K562 (cell line): Measurements from ENCODE around the gene PRDX3. TPM values are rescaled to one million over a fixed set of nuclear protein-coding genes. Genes with fewer than 3 reads are reported as not detected.

ENCODE experiments used
- ATAC-seq: fragments of 200-7000 bp; cut with Tn5 transposase; 3 replicates; pipeline ENCODE4 v1.9.1; 2020; ENCODE audit warnings: moderate library complexity
- BruUV-seq: library from RNA; stranded (reverse); fragments of 400-500 nt; replicated peaks from 2 replicates; lab custom pipeline; 2021; lab: Mats Ljungman, UMichigan
- CTCF ChIA-PET: fragments of 300-600 bp; formaldehyde crosslinking; extraction: SDS; loops from one replicate; lab custom pipeline; 2021; ENCODE audit warnings: low intra/inter-chr PET ratio; lab: Yijun Ruan, JAX
- POLR2A ChIA-PET: fragments of 300-600, 350-650 bp; sonication (Branson Sonifier 250); formaldehyde crosslinking; extraction: SDS; loops from one replicate; lab custom pipeline; 2021; ENCODE audit warnings: antibody characterized with exemption, inconsistent platforms; lab: Yijun Ruan, JAX
- DNase-seq, 4 experiments: peaks; one replicate each; pipeline versions ENCODE4 v3.0.0 to v3.0.0-alpha.2; 2011 to 2018; ENCODE audit warnings: low spot score in 3 of 4, mixed read lengths in 3 of 4; ENCODE audit errors: extremely low read depth in 1 of 4
- FAIRE-seq: peaks from 2 replicates; lab custom pipeline; 2011; peaks lifted over from hg19 to GRCh38; lab: Jason Lieb, UNC
- H2AFZ ChIP-seq: 2 replicates; pipeline ENCODE4 v1.6.0; 2011; ENCODE audit warnings: low read depth, low read length, control low read depth, inconsistent platforms
- H3K27ac ChIP-seq: fragments of 200-600 bp; 3 replicates; pipeline ENCODE4 v1.8.0; 2011; ENCODE audit warnings: low read depth, mild to moderate bottlenecking, control low read depth, inconsistent platforms, low read length, moderate library complexity, mixed read lengths; ENCODE audit errors: extremely low read depth
- H3K27me3 ChIP-seq, 2 experiments: fragments of 300-600 bp in 1 of 2; 2 replicates in 1 of 2; 3 replicates in 1 of 2; pipeline versions ENCODE4 v1.6.0 to v1.8.0; 2011; ENCODE audit warnings: inconsistent platforms in 2 of 2, low read length in 2 of 2, mild to moderate bottlenecking in 1 of 2, mixed read lengths in 1 of 2, moderate library complexity in 1 of 2; ENCODE audit not compliant: control insufficient read depth in 2 of 2, insufficient read depth in 2 of 2
- H3K36me3 ChIP-seq: fragments of 300-600 bp; 3 replicates; pipeline ENCODE4 v1.8.0; 2011; ENCODE audit warnings: mild to moderate bottlenecking, low read length, inconsistent platforms; ENCODE audit not compliant: control insufficient read depth, insufficient read depth
- H3K4me1 ChIP-seq, 2 experiments: fragments of 200-600 bp in 1 of 2; replicated peaks in 1 of 2; 2 replicates in 1 of 2; 3 replicates in 1 of 2; pipeline versions ENCODE4 v1.5.1 to v1.8.0; 2011; ENCODE audit warnings: inconsistent platforms in 2 of 2, low read length in 2 of 2, mild to moderate bottlenecking in 1 of 2, mixed read lengths in 1 of 2, moderate library complexity in 1 of 2; ENCODE audit not compliant: control insufficient read depth in 2 of 2, insufficient read depth in 2 of 2
- H3K4me2 ChIP-seq: 2 replicates; pipeline ENCODE4 v1.6.1; 2011; ENCODE audit warnings: low read length, control low read depth, inconsistent platforms, mixed read lengths; ENCODE audit not compliant: insufficient read depth
- H3K4me3 ChIP-seq: fragments of 200-600 bp; sonication (generic), shearing (Covaris generic); 2 replicates; pipeline ENCODE4 v1.5.1; 2016; ENCODE audit warnings: control low read depth, inconsistent platforms
- H3K79me2 ChIP-seq: fragments of 200-600 bp; 3 replicates; pipeline ENCODE4 v1.8.0; 2011; ENCODE audit warnings: low read length, inconsistent platforms; ENCODE audit not compliant: control insufficient read depth, insufficient read depth
- H3K9ac ChIP-seq, 2 experiments: 2 replicates each; pipeline versions ENCODE4 v1.6.0 to v1.6.1; 2011; ENCODE audit warnings: low read depth in 2 of 2, low read length in 2 of 2, control low read depth in 1 of 2, inconsistent platforms in 1 of 2, mild to moderate bottlenecking in 1 of 2, mixed read lengths in 1 of 2; ENCODE audit not compliant: insufficient read depth in 1 of 2
- H3K9me1 ChIP-seq: one replicate; pipeline ENCODE4 v1.6.0; 2011; ENCODE audit warnings: inconsistent platforms, mild to moderate bottlenecking, low read length, moderate library complexity; ENCODE audit not compliant: control insufficient read depth, insufficient read depth
- H3K9me3 ChIP-seq: replicated peaks from 2 replicates; pipeline ENCODE4 v1.5.1; 2011; ENCODE audit warnings: low read depth, low read length, inconsistent platforms; ENCODE audit not compliant: control insufficient read depth, insufficient read depth
- H4K20me1 ChIP-seq: replicated peaks from 2 replicates; pipeline ENCODE4 v1.6.1; 2011; ENCODE audit warnings: low read length, inconsistent platforms, mixed read lengths; ENCODE audit not compliant: control insufficient read depth, insufficient read depth
- BDP1 ChIP-seq: IDR thresholded peaks from 3 replicates; pipeline ENCODE4 v1.6.1; 2011; ENCODE audit not compliant: insufficient read length, insufficient read depth
- EP400 ChIP-seq: fragments of 450-650 bp; IDR thresholded peaks from 2 replicates; pipeline ENCODE4 v1.6.1; 2017; ENCODE audit warnings: antibody characterized with exemption, mild to moderate bottlenecking, moderate library complexity
- FOXA1 ChIP-seq: fragments of 450-650 bp; IDR thresholded peaks from 2 replicates; pipeline ENCODE4 v1.6.1; 2016; ENCODE audit warnings: mild to moderate bottlenecking, borderline replicate concordance
- HCFC1 ChIP-seq: IDR thresholded peaks from 2 replicates; pipeline ENCODE4 v1.6.1; 2012; ENCODE audit warnings: low read depth, low read length, improper control_type of control experiment
- KDM4B ChIP-seq, 2 experiments: fragments of 450-650 bp in 1 of 2; sonication (generic) in 1 of 2; IDR thresholded peaks; 2 replicates each; pipeline ENCODE4 v1.6.1; 2016 to 2017; ENCODE audit warnings: borderline replicate concordance in 2 of 2, antibody characterized with exemption in 1 of 2, low read depth in 1 of 2, mild to moderate bottlenecking in 1 of 2
- MCM3 ChIP-seq: fragments of 450-650 bp; IDR thresholded peaks from 2 replicates; pipeline ENCODE4 v1.6.1; 2016
- MLLT1 ChIP-seq, 2 experiments: fragments of 450-650 bp; IDR thresholded peaks; 2 replicates each; pipeline ENCODE4 v1.6.1; 2016
- ZNF584 ChIP-seq: fragments of 200-800 bp; sonication (Bioruptor generic); IDR thresholded peaks from 2 replicates; pipeline ENCODE4 v1.6.1; 2016; ENCODE audit warnings: low read depth, mild to moderate bottlenecking, missing genetic modification characterization, missing compliant biosample characterization
- ZNF609 ChIP-seq: sonication (generic); formaldehyde crosslinking; IDR thresholded peaks from 2 replicates; pipeline ENCODE4 v1.8.1; 2023; ENCODE audit warnings: missing genetic modification reagents, mild to moderate bottlenecking, borderline replicate concordance
- WGBS: fragments of 100-300 bp; shearing (Covaris generic); methylation state at CpG from one replicate; pipeline ENCODE4 v1.1.6; 2016; ENCODE audit warnings: low coverage, mixed read lengths; ENCODE audit not compliant: insufficient coverage; ENCODE audit errors: missing lambda C conversion rate; 5-methylcytosine and 5-hydroxymethylcytosine counted together
- in situ Hi-C: fragments of 300-500 bp; cut with MboI; formaldehyde crosslinking; loops from 4 replicates; pipeline ENCODE4 v1.15.0; 2018; ENCODE audit warnings: inconsistent platforms, mixed read lengths
- intact Hi-C: fragments of 100-400 bp; cut with micrococcal nuclease; formaldehyde crosslinking; loops from 2 replicates; pipeline ENCODE4 v1.14.2; 2022
- polyA plus RNA-seq, 8 experiments: library from polyadenylated mRNA; depleted of rRNA in 4 of 8; stranded (reverse) in 5 of 8; unstranded in 3 of 8; fragments of >200 nt; fragmentation: Nextera tagmentation in 2 of 8; fragmentation: Illumina TruSeq in 1 of 8; extraction: Ambion mirVana in 2 of 8; extraction: Trizol in 1 of 8; gene quantifications; 2 replicates each; pipeline versions ENCODE4 v1.2.1 to v1.2.3, GENCODE V29; 2011 to 2014; ENCODE audit warnings: inconsistent platforms in 1 of 8, missing spikeins in 1 of 8
- total RNA-seq, 7 experiments: library from RNA; depleted of rRNA in 6 of 7; stranded (reverse); fragments of >200 nt in 6 of 7; fragmentation: Illumina TruSeq in 2 of 7; extraction: Trizol in 2 of 7; gene quantifications; 2 replicates each; pipeline versions ENCODE4 v1.2.1 to v1.2.3, GENCODE V29; 2011 to 2021; ENCODE audit warnings: low replicate concordance in 1 of 7

PRDX3 gene
- total and polyA plus RNA-seq, 9 of the 15 experiments (the other 6 are each of a cell fraction or from before 2014, with no cell fraction given): 122 to 994 (median 173) TPM

- TF ChIP-seq BDP1: no peak
Measured at GRCh38 chr10:119222966-119223386, 44.4 kb upstream of the PRDX3 start (continued).

- Histone ChIP-seq H3K9ac (no peak overlapping the region), H4K20me1 (no peaks in the 10 kb centered on the region), H3K4me3 (no peak overlapping the region), H3K79me2 (no peaks in the 10 kb centered on the region), H2AFZ (no peak overlapping the region), H3K27ac (no peak overlapping the region), H3K9me1 (no peaks in the 10 kb centered on the region), H3K4me2 (no peak overlapping the region), H3K9me3 (no peaks in the 10 kb centered on the region), H3K4me1 (no peaks in the 10 kb centered on the region; a peak in 1 of 5 replicates), H3K27me3 (no peaks in the 10 kb centered on the region; a peak in 1 of 5 replicates), H3K36me3 (no peaks in the 10 kb centered on the region)
- in situ Hi-C loops: no loop called here
- intact Hi-C loops: no loop called here
- ATAC-seq (no peak), DNase-seq (no peak), FAIRE-seq (no peak)
- BruUV-seq: no TSS peak
- CTCF ChIA-PET: no interaction called here
- 21% methylated on average over 8 of the region's 9 CpGs for WGBS
- POLR2A ChIA-PET: no interaction called here
- no peak for TF ChIP-seq EP400
- TF ChIP-seq ZNF609: no peak
- TF ChIP-seq ZNF584 (CRISPR knock-in tag): no peak
- TF ChIP-seq HCFC1: no peak
- no peak for TF ChIP-seq MCM3
- TF ChIP-seq KDM4B (IDR thresholded peaks at IDR 0.05; ENCODE audit: borderline replicate concordance in 2 of 2, low read depth in 1 of 2): no peak
- TF ChIP-seq FOXA1: no peak
- TF ChIP-seq MLLT1 (IDR thresholded peaks at IDR 0.05): no peak
Measured at GRCh38 chr10:119222537-119222936, 43.9 kb upstream of the PRDX3 start.
